Central memory CD8-positive, alpha-beta T cell (primary cell): Measurements from ENCODE around the gene SYCE3.

Experiments used
- ATAC-seq: fragments of 150-1000 bp; cut with Tn5 transposase; replicated peaks from 2 replicates; pipeline ENCODE4 v1.10.0; 2022; ENCODE audit warnings: mild to moderate bottlenecking, moderate FRiP score, moderate number of reproducible peaks; ENCODE audit not compliant: poor library complexity, severe bottlenecking; ENCODE audit errors: extremely low read depth
- DNase-seq, 2 donors: peaks; one replicate each; pipeline ENCODE4 v3.0.0; 2021; ENCODE audit warnings: low spot score in 2 of 2
- H3K27ac Mint-ChIP-seq: one replicate; pipeline ENCODE4 v1.8.0; 2022; ENCODE audit warnings: low read depth, mild to moderate bottlenecking, moderate library complexity, mixed read lengths
- H3K27me3 Mint-ChIP-seq: one replicate; pipeline ENCODE4 v1.8.0; 2022; ENCODE audit warnings: mixed read lengths
- H3K36me3 Mint-ChIP-seq: one replicate; pipeline ENCODE4 v1.8.0; 2022; ENCODE audit warnings: mild to moderate bottlenecking, moderate library complexity, mixed read lengths; ENCODE audit not compliant: insufficient read depth
- H3K4me1 Mint-ChIP-seq: one replicate; pipeline ENCODE4 v1.8.0; 2022; ENCODE audit warnings: mixed read lengths
- H3K4me3 Mint-ChIP-seq: one replicate; pipeline ENCODE4 v1.8.0; 2022; ENCODE audit warnings: mild to moderate bottlenecking, moderate library complexity, mixed read lengths
- H3K9me3 Mint-ChIP-seq: one replicate; pipeline ENCODE4 v1.8.0; 2022; ENCODE audit warnings: mixed read lengths

Gene SYCE3

GRCh38 chr22:50527921-50528681, 34.6 kb downstream of the SYCE3 start:
- H3K27ac Mint-ChIP-seq, result peak overlapping the region; percentile 91
- H3K27me3 Mint-ChIP-seq, result no peaks in the 10 kb centered on the region
- H3K36me3 Mint-ChIP-seq, result peaks cover 44% of the 10 kb centered on the region
- no peak for ATAC-seq
- DNase-seq, result no peak
- peaks cover 55% of the 10 kb centered on the region for H3K4me1 Mint-ChIP-seq
- no peaks in the 10 kb centered on the region for H3K9me3 Mint-ChIP-seq
- H3K4me3 Mint-ChIP-seq, result peak overlapping the region; percentile 92

- peak overlapping the region; percentile 91 for H3K27ac Mint-ChIP-seq
- no peaks in the 10 kb centered on the region for H3K27me3 Mint-ChIP-seq
- DNase-seq (no peak), ATAC-seq (no peak)
- peaks cover 49% of the 10 kb centered on the region for H3K4me1 Mint-ChIP-seq
- peak overlapping the region; percentile 85 for H3K4me3 Mint-ChIP-seq
- H3K36me3 Mint-ChIP-seq, result peaks cover 49% of the 10 kb centered on the region
- no peaks in the 10 kb centered on the region for H3K9me3 Mint-ChIP-seq
Measured at GRCh38 chr22:50526834-50527801, 35.6 kb downstream of the SYCE3 start.

GRCh38 chr22:50526108-50526833, 36.4 kb downstream of the SYCE3 start:
- Mint-ChIP-seq H3K27me3 (no peaks in the 10 kb centered on the region), H3K9me3 (no peaks in the 10 kb centered on the region), H3K36me3 (peaks cover 49% of the 10 kb centered on the region), H3K4me3 (peak overlapping the region; percentile 85), H3K27ac (peak overlapping the region; percentile 91), H3K4me1 (peaks cover 48% of the 10 kb centered on the region)
- DNase-seq (peak; percentile 72 to 75), ATAC-seq (peak; percentile 34)

GRCh38 chr22:50525858-50526107, 36.9 kb downstream of the SYCE3 start:
- Mint-ChIP-seq H3K27ac (peak overlapping the region; percentile 87), H3K4me1 (peaks cover 43% of the 10 kb centered on the region), H3K9me3 (no peaks in the 10 kb centered on the region), H3K4me3 (peak overlapping the region; percentile 85), H3K36me3 (peaks cover 45% of the 10 kb centered on the region), H3K27me3 (no peaks in the 10 kb centered on the region)
- ATAC-seq, result no peak
- no peak for DNase-seq

- H3K4me1 Mint-ChIP-seq, result peaks cover 38% of the 10 kb centered on the region
- peak within 1 kb of the TSS; percentile 85 for H3K4me3 Mint-ChIP-seq
- H3K9me3 Mint-ChIP-seq, result no peaks in the 10 kb centered on the region
- peaks cover 44% of the 10 kb centered on the region for H3K36me3 Mint-ChIP-seq
- ATAC-seq (peak; percentile 81), DNase-seq (peak; percentile 93 to 97)
- H3K27ac Mint-ChIP-seq, result peak within 1 kb of the TSS; percentile 87
- no peaks in the 10 kb centered on the region for H3K27me3 Mint-ChIP-seq
Measured at GRCh38 chr22:50525104-50525857, 37.4 kb downstream of the SYCE3 start, which contains the start of gene SCO2. Gene SCO2 (minus strand): TSS chr22:50525598. CDS start chr22:50524411, 1,187 bp downstream.

- Mint-ChIP-seq H3K36me3 (peaks cover 45% of the 10 kb centered on the region), H3K27me3 (no peaks in the 10 kb centered on the region), H3K4me3 (peak overlapping the region; percentile 85), H3K9me3 (no peaks in the 10 kb centered on the region), H3K4me1 (peaks cover 37% of the 10 kb centered on the region), H3K27ac (peak overlapping the region; percentile 87)
- ATAC-seq (no peak), DNase-seq (no peak)
Measured at GRCh38 chr22:50524676-50525103, 38.0 kb downstream of the SYCE3 start.

GRCh38 chr22:50523806-50524675, 38.7 kb downstream of the SYCE3 start:
- ATAC-seq, result no peak
- peaks cover 51% of the 10 kb centered on the region for H3K36me3 Mint-ChIP-seq
- H3K27me3 Mint-ChIP-seq, result no peaks in the 10 kb centered on the region
- DNase-seq, result no peak
- no peaks in the 10 kb centered on the region for H3K9me3 Mint-ChIP-seq
- peak overlapping the region; percentile 87 for H3K27ac Mint-ChIP-seq
- H3K4me3 Mint-ChIP-seq, result peak overlapping the region; percentile 85
- peaks cover 37% of the 10 kb centered on the region for H3K4me1 Mint-ChIP-seq

GRCh38 chr22:50523458-50523805, 39.3 kb downstream of the SYCE3 start:
- ATAC-seq (no peak), DNase-seq (no peak)
- no peaks in the 10 kb centered on the region for H3K9me3 Mint-ChIP-seq
- no peaks in the 10 kb centered on the region for H3K27me3 Mint-ChIP-seq
- peaks cover 33% of the 10 kb centered on the region for H3K4me1 Mint-ChIP-seq
- peaks cover 50% of the 10 kb centered on the region for H3K36me3 Mint-ChIP-seq
- peak overlapping the region; percentile 16 for H3K4me3 Mint-ChIP-seq
- no peak overlapping the region for H3K27ac Mint-ChIP-seq

- Mint-ChIP-seq H3K4me1 (peaks cover 28% of the 10 kb centered on the region), H3K27me3 (no peaks in the 10 kb centered on the region), H3K27ac (no peak overlapping the region), H3K4me3 (no peak overlapping the region), H3K9me3 (no peaks in the 10 kb centered on the region), H3K36me3 (peaks cover 54% of the 10 kb centered on the region)
- DNase-seq (no peak), ATAC-seq (no peak)
Measured at GRCh38 chr22:50522806-50523438, 39.8 kb downstream of the SYCE3 start.

- peak overlapping the region; percentile 19 for H3K27ac Mint-ChIP-seq
- peaks cover 57% of the 10 kb centered on the region for H3K36me3 Mint-ChIP-seq
- ATAC-seq (no peak), DNase-seq (no peak)
- H3K4me1 Mint-ChIP-seq, result peaks cover 22% of the 10 kb centered on the region
- no peaks in the 10 kb centered on the region for H3K9me3 Mint-ChIP-seq
- H3K4me3 Mint-ChIP-seq, result no peak overlapping the region
- H3K27me3 Mint-ChIP-seq, result no peaks in the 10 kb centered on the region
Measured at GRCh38 chr22:50522208-50522805, 40.4 kb downstream of the SYCE3 start.

GRCh38 chr22:50521710-50522109, 41.0 kb downstream of the SYCE3 start:
- Mint-ChIP-seq H3K4me3 (no peak overlapping the region), H3K36me3 (peaks cover 55% of the 10 kb centered on the region), H3K27me3 (no peaks in the 10 kb centered on the region), H3K4me1 (peaks cover 16% of the 10 kb centered on the region), H3K9me3 (no peaks in the 10 kb centered on the region), H3K27ac (peak overlapping the region; percentile 19)
- DNase-seq (no peak), ATAC-seq (no peak)
